ENCODE results near the gene CAMK2A.

DNA sequence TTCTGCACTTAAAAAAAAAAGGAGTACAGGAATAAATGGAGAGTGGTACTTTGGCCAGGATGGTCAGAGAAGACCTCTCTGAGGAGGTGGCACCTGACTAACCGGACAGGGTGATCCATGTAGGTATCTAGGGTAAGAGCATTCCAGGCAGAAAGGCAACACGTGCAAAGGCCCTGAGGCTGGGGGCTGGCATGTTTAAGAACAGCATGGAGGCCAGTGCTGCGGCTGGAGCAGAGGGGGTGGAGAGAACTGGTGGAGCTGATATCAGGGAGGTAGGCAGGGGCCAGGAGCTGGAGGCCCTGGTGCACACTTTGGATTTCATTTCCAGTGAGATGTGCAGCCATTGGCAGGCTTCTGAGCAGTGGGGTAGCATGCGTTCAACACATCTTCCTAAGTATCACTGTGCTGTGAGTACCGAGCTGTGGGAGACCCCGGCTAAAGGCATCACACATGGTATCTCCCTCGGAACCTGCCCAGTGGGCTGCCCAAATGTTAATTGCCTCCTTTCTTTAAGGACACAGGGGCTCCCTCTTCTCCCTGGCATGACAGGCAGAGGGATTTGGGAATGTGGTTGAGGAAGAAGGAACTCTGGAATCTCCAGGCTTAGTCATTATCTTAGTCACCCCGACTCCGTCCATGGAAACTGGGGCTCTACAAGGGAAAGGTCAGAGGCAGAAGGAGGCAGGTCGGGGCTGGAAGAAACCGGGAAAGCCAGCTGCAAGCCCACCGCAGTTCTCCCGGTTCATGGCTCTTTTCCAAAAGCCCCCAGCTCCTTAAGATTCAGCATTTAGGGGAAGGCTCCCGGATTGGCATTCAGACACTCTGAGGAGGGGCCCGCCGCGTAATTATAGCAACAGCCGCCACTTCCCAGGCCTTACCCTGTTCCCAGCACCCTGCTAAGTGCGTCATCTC is 81.1 kb downstream of the CAMK2A start:
- TF ChIP-seq CTCF (conservative IDR thresholded peaks at IDR 0.05 in 1 of 2, IDR thresholded peaks at IDR 0.05 in 1 of 2; ENCODE audit: low read depth in 1 of 2, low read length in 2 of 2), result no peak
- no peak for TF ChIP-seq EZH2 (IDR thresholded peaks at IDR 0.05; ENCODE audit: low read length, missing control alignments)

All from fibroblast of lung (primary cell).